GM23338 (cell line): ENCODE measurements around the gene DMAC2L. TPM values are rescaled to one million over a fixed set of nuclear protein-coding genes. Genes with fewer than 3 reads are reported as not detected.

Source experiments
- ATAC-seq: fragments of 200-7000 bp; cut with Tn5 transposase; 3 replicates; pipeline ENCODE4 v1.9.1; 2020
- DNase-seq: peaks from one replicate; pipeline ENCODE4 v3.0.0-alpha.2; 2015; ENCODE audit warnings: low spot score
- H2AFZ ChIP-seq: fragments of 200-600 bp; sonication (generic); 2 replicates; pipeline ENCODE4 v1.8.0; 2016; ENCODE audit warnings: antibody characterized with exemption, mild to moderate bottlenecking, moderate library complexity
- H3F3A ChIP-seq: fragments of 200-600 bp; sonication (generic); replicated peaks from 2 replicates; pipeline ENCODE4 v1.8.0; 2017; ENCODE audit warnings: antibody characterized with exemption, mixed run types, low read depth
- H3K27ac ChIP-seq: fragments of 200-600 bp; sonication (generic); 2 replicates; pipeline ENCODE4 v1.6.1; 2016; ENCODE audit warnings: low read depth
- H3K27me3 ChIP-seq: fragments of 200-600 bp; sonication (generic); 2 replicates; pipeline ENCODE4 v1.8.0; 2016; ENCODE audit warnings: mild to moderate bottlenecking, mixed run types, moderate library complexity; ENCODE audit not compliant: insufficient read depth
- H3K36me3 ChIP-seq: fragments of 200-600 bp; sonication (generic); 2 replicates; pipeline ENCODE4 v1.8.0; 2016; ENCODE audit warnings: mild to moderate bottlenecking; ENCODE audit not compliant: insufficient read depth
- H3K4me1 ChIP-seq: fragments of 200-600 bp; sonication (generic); 2 replicates; pipeline ENCODE4 v1.8.0; 2016; ENCODE audit warnings: mild to moderate bottlenecking, moderate library complexity; ENCODE audit not compliant: insufficient read depth
- H3K4me2 ChIP-seq: fragments of 200-600 bp; sonication (generic); 2 replicates; pipeline ENCODE4 v1.7.1; 2017; ENCODE audit warnings: mixed run types
- H3K4me3 ChIP-seq: fragments of 200-600 bp; sonication (generic); 2 replicates; pipeline ENCODE4 v1.6.1; 2016; ENCODE audit warnings: mixed run types
- H3K79me2 ChIP-seq: fragments of 200-600 bp; sonication (generic); replicated peaks from 2 replicates; pipeline ENCODE4 v1.8.0; 2017; ENCODE audit warnings: mild to moderate bottlenecking; ENCODE audit not compliant: insufficient read depth
- H3K9me2 ChIP-seq: fragments of 200-600 bp; sonication (generic); 2 replicates; pipeline ENCODE4 v1.8.0; 2017; ENCODE audit not compliant: insufficient read depth
- H4K20me1 ChIP-seq: fragments of 200-600 bp; sonication (generic); replicated peaks from 2 replicates; pipeline ENCODE4 v1.8.0; 2017; ENCODE audit warnings: mild to moderate bottlenecking; ENCODE audit not compliant: insufficient read depth
- H3K27ac Mint-ChIP-seq: 2 replicates; pipeline ENCODE4 v1.8.0; 2020; ENCODE audit warnings: inconsistent platforms, mild to moderate bottlenecking, moderate library complexity, mixed read lengths
- H3K27me3 Mint-ChIP-seq: 3 replicates; pipeline ENCODE4 v1.8.0; 2022; ENCODE audit warnings: low read depth, mild to moderate bottlenecking, moderate library complexity, mixed read lengths, inconsistent platforms; ENCODE audit not compliant: insufficient read depth, poor library complexity
- H3K36me3 Mint-ChIP-seq: 3 replicates; pipeline ENCODE4 v1.8.0; 2021; ENCODE audit warnings: low read depth, mild to moderate bottlenecking, inconsistent platforms, moderate library complexity, mixed read lengths
- H3K4me1 Mint-ChIP-seq: 3 replicates; pipeline ENCODE4 v1.8.0; 2020; ENCODE audit warnings: mild to moderate bottlenecking, inconsistent platforms, mixed read lengths
- H3K4me3 Mint-ChIP-seq: 3 replicates; pipeline ENCODE4 v1.8.0; 2021; ENCODE audit warnings: moderate library complexity, mild to moderate bottlenecking, inconsistent platforms, mixed read lengths
- H3K9me3 Mint-ChIP-seq: 3 replicates; pipeline ENCODE4 v1.8.0; 2020; ENCODE audit warnings: moderate library complexity, mild to moderate bottlenecking, inconsistent platforms, mixed read lengths
- CREB1 ChIP-seq: fragments of 250-450 bp; sonication (Bioruptor Pico); IDR thresholded peaks from 2 replicates; pipeline ENCODE4 v1.5.0; 2020; ENCODE audit warnings: low read depth, mild to moderate bottlenecking, moderate library complexity
- CTCF ChIP-seq, 2 experiments: fragments of 200-600 bp in 1 of 2; sonication (generic) in 1 of 2; conservative IDR thresholded peaks; 2 replicates each; pipeline versions ENCODE4 v1.5.1 to v1.6.1; 2016 to 2017; ENCODE audit warnings: antibody characterized with exemption in 2 of 2, low read depth in 2 of 2, mild to moderate bottlenecking in 2 of 2, moderate library complexity in 1 of 2
- EZH2 ChIP-seq: fragments of 200-600 bp; sonication (generic); IDR thresholded peaks from one replicate; pipeline ENCODE4 v1.8.0; 2017; ENCODE audit warnings: antibody characterized with exemption, mild to moderate bottlenecking, low read depth; ENCODE audit not compliant: unreplicated experiment
- EZH2phosphoT487 ChIP-seq: fragments of 200-600 bp; sonication (generic); IDR thresholded peaks from one replicate; pipeline ENCODE4 v1.8.1; 2018; ENCODE audit warnings: antibody characterized with exemption; ENCODE audit not compliant: unreplicated experiment
- JUNB ChIP-seq: IDR thresholded peaks from one replicate; pipeline ENCODE4 v1.6.1; 2016; ENCODE audit warnings: antibody characterized with exemption; ENCODE audit not compliant: unreplicated experiment
- NANOG ChIP-seq: IDR thresholded peaks from 2 replicates; pipeline ENCODE4 v1.6.1; 2016; ENCODE audit warnings: antibody characterized with exemption, borderline replicate concordance
- POLR2AphosphoS5 ChIP-seq: IDR thresholded peaks from 2 replicates; pipeline ENCODE4 v1.6.1; 2016; ENCODE audit warnings: antibody characterized with exemption, low read depth
- STAT1 ChIP-seq: IDR thresholded peaks from one replicate; pipeline ENCODE4 v1.6.1; 2016; ENCODE audit warnings: antibody characterized with exemption; ENCODE audit not compliant: unreplicated experiment
- ZNF114 ChIP-seq: fragments of 250-450 bp; sonication (Bioruptor Pico); IDR thresholded peaks from 2 replicates; pipeline ENCODE4 v1.5.0; 2020; ENCODE audit warnings: mild to moderate bottlenecking, moderate library complexity
- ZNF331 ChIP-seq: fragments of 250-450 bp; sonication (Bioruptor Pico); IDR thresholded peaks from 2 replicates; pipeline ENCODE4 v1.5.0; 2020; ENCODE audit warnings: low read depth, mild to moderate bottlenecking, moderate library complexity
- polyA plus RNA-seq: library from polyadenylated mRNA; unstranded; fragments of >200 nt; fragmentation: Nextera tagmentation; extraction: Ambion mirVana; gene quantifications from 2 replicates; pipeline ENCODE4 v1.2.1, GENCODE V29; 2016
- total RNA-seq: library from RNA; depleted of rRNA; stranded (reverse); fragments of >200 nt; shearing (Covaris generic); gene quantifications from 2 replicates; pipeline ENCODE4 v1.2.3, GENCODE V29; 2014
- TF ChIP-seq, protein P1 (sequence below): IDR thresholded peaks from one replicate; pipeline ENCODE4 v1.6.1; 2018; ENCODE audit warnings: antibody characterized with exemption; ENCODE audit not compliant: unreplicated experiment
- TF ChIP-seq, protein P2 (sequence below): IDR thresholded peaks from 2 replicates; pipeline ENCODE4 v1.6.1; 2016; ENCODE audit warnings: antibody characterized with exemption
- TF ChIP-seq, protein P3 (sequence below): fragments of 250-450 bp; sonication (Bioruptor Pico); IDR thresholded peaks from 2 replicates; pipeline ENCODE4 v1.5.0; 2020; ENCODE audit warnings: mild to moderate bottlenecking, moderate library complexity

The DMAC2L gene
- total and polyA plus RNA-seq, 2 experiments from 2014 or later: 22.5 to 33.8 TPM

GRCh38 chr14:50339178-50339804 lies 27.2 kb downstream of the DMAC2L start:
- Histone ChIP-seq H3K4me2 (no peak overlapping the region), H2AFZ (no peak overlapping the region), H3F3A (no peaks in the 10 kb centered on the region), H4K20me1 (no peaks in the 10 kb centered on the region), H3K27me3 (no peaks in the 10 kb centered on the region), H3K9me2 (no peaks in the 10 kb centered on the region), H3K4me1 (peaks cover 14% of the 10 kb centered on the region), H3K36me3 (no peaks in the 10 kb centered on the region), H3K79me2 (no peaks in the 10 kb centered on the region), H3K4me3 (no peak overlapping the region), H3K27ac (no peak overlapping the region)
- TF ChIP-seq, protein P1, sequence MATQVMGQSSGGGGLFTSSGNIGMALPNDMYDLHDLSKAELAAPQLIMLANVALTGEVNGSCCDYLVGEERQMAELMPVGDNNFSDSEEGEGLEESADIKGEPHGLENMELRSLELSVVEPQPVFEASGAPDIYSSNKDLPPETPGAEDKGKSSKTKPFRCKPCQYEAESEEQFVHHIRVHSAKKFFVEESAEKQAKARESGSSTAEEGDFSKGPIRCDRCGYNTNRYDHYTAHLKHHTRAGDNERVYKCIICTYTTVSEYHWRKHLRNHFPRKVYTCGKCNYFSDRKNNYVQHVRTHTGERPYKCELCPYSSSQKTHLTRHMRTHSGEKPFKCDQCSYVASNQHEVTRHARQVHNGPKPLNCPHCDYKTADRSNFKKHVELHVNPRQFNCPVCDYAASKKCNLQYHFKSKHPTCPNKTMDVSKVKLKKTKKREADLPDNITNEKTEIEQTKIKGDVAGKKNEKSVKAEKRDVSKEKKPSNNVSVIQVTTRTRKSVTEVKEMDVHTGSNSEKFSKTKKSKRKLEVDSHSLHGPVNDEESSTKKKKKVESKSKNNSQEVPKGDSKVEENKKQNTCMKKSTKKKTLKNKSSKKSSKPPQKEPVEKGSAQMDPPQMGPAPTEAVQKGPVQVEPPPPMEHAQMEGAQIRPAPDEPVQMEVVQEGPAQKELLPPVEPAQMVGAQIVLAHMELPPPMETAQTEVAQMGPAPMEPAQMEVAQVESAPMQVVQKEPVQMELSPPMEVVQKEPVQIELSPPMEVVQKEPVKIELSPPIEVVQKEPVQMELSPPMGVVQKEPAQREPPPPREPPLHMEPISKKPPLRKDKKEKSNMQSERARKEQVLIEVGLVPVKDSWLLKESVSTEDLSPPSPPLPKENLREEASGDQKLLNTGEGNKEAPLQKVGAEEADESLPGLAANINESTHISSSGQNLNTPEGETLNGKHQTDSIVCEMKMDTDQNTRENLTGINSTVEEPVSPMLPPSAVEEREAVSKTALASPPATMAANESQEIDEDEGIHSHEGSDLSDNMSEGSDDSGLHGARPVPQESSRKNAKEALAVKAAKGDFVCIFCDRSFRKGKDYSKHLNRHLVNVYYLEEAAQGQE: no peak
- TF ChIP-seq POLR2AphosphoS5 (no peak), NANOG (no peak), EZH2phosphoT487 (no peak), EZH2 (no peak), ZNF331 (no peak), CREB1 (CRISPR knock-in tag) (no peak), JUNB (no peak), STAT1 (no peak), ZNF114 (CRISPR knock-in tag) (no peak), CTCF (conservative IDR thresholded peaks at IDR 0.05; ENCODE audit: low read depth in 2 of 2) (no peak)
- TF ChIP-seq, protein P2, sequence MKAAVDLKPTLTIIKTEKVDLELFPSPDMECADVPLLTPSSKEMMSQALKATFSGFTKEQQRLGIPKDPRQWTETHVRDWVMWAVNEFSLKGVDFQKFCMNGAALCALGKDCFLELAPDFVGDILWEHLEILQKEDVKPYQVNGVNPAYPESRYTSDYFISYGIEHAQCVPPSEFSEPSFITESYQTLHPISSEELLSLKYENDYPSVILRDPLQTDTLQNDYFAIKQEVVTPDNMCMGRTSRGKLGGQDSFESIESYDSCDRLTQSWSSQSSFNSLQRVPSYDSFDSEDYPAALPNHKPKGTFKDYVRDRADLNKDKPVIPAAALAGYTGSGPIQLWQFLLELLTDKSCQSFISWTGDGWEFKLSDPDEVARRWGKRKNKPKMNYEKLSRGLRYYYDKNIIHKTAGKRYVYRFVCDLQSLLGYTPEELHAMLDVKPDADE: no peak
- TF ChIP-seq, protein P3, sequence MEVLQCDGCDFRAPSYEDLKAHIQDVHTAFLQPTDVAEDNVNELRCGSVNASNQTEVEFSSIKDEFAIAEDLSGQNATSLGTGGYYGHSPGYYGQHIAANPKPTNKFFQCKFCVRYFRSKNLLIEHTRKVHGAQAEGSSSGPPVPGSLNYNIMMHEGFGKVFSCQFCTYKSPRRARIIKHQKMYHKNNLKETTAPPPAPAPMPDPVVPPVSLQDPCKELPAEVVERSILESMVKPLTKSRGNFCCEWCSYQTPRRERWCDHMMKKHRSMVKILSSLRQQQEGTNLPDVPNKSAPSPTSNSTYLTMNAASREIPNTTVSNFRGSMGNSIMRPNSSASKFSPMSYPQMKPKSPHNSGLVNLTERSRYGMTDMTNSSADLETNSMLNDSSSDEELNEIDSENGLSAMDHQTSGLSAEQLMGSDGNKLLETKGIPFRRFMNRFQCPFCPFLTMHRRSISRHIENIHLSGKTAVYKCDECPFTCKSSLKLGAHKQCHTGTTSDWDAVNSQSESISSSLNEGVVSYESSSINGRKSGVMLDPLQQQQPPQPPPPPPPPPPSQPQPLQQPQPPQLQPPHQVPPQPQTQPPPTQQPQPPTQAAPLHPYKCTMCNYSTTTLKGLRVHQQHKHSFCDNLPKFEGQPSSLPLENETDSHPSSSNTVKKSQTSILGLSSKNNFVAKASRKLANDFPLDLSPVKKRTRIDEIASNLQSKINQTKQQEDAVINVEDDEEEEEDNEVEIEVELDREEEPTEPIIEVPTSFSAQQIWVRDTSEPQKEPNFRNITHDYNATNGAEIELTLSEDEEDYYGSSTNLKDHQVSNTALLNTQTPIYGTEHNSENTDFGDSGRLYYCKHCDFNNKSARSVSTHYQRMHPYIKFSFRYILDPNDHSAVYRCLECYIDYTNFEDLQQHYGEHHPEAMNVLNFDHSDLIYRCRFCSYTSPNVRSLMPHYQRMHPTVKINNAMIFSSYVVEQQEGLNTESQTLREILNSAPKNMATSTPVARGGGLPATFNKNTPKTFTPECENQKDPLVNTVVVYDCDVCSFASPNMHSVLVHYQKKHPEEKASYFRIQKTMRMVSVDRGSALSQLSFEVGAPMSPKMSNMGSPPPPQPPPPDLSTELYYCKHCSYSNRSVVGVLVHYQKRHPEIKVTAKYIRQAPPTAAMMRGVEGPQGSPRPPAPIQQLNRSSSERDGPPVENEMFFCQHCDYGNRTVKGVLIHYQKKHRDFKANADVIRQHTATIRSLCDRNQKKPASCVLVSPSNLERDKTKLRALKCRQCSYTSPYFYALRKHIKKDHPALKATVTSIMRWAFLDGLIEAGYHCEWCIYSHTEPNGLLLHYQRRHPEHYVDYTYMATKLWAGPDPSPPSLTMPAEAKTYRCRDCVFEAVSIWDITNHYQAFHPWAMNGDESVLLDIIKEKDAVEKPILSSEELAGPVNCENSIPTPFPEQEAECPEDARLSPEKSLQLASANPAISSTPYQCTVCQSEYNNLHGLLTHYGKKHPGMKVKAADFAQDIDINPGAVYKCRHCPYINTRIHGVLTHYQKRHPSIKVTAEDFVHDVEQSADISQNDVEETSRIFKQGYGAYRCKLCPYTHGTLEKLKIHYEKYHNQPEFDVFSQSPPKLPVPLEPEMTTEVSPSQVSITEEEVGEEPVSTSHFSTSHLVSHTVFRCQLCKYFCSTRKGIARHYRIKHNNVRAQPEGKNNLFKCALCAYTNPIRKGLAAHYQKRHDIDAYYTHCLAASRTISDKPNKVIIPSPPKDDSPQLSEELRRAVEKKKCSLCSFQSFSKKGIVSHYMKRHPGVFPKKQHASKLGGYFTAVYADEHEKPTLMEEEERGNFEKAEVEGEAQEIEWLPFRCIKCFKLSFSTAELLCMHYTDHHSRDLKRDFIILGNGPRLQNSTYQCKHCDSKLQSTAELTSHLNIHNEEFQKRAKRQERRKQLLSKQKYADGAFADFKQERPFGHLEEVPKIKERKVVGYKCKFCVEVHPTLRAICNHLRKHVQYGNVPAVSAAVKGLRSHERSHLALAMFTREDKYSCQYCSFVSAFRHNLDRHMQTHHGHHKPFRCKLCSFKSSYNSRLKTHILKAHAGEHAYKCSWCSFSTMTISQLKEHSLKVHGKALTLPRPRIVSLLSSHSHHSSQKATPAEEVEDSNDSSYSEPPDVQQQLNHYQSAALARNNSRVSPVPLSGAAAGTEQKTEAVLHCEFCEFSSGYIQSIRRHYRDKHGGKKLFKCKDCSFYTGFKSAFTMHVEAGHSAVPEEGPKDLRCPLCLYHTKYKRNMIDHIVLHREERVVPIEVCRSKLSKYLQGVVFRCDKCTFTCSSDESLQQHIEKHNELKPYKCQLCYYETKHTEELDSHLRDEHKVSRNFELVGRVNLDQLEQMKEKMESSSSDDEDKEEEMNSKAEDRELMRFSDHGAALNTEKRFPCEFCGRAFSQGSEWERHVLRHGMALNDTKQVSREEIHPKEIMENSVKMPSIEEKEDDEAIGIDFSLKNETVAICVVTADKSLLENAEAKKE: no peak
- no peak overlapping the region for H3K27ac Mint-ChIP-seq
- no peaks in the 10 kb centered on the region for H3K9me3 Mint-ChIP-seq
- ATAC-seq (no peak), DNase-seq (no peak)
- peaks cover 38% of the 10 kb centered on the region for H3K4me1 Mint-ChIP-seq
- H3K4me3 Mint-ChIP-seq: no peak overlapping the region
- H3K36me3 Mint-ChIP-seq: no peaks in the 10 kb centered on the region; the same call in 2 of the 3 replicates
- peaks cover 4% of the 10 kb centered on the region for H3K27me3 Mint-ChIP-seq
